Cortex of kidney (tissue), 1 donor: ENCODE data around the gene STEAP3.

Experiments
- DNase-seq: peaks from one replicate; lab custom pipeline; 2025; lab: John Stamatoyannopoulos, UW

Gene STEAP3

GRCh38 chr2:119197529-119198239, 25.9 kb upstream of the STEAP3 start:
- DNase-seq, result no peak

GRCh38 chr2:119198240-119198840, 25.3 kb upstream of the STEAP3 start:
- no peak for DNase-seq

GRCh38 chr2:119201815-119202214, 21.8 kb upstream of the STEAP3 start:
- DNase-seq, result no peak

GRCh38 chr2:119202610-119203310, 20.9 kb upstream of the STEAP3 start:
- no peak for DNase-seq

GRCh38 chr2:119204525-119204924, 19.1 kb upstream of the STEAP3 start:
- DNase-seq, result no peak

GRCh38 chr2:119205001-119205706, 18.5 kb upstream of the STEAP3 start:
- DNase-seq, result no peak

GRCh38 chr2:119206201-119206600, 17.4 kb upstream of the STEAP3 start:
- no peak for DNase-seq

- DNase-seq, result no peak
Observed at GRCh38 chr2:119207447-119207846, 16.2 kb upstream of the STEAP3 start.

- DNase-seq, result no peak
Observed at GRCh38 chr2:119208791-119209203, 14.8 kb upstream of the STEAP3 start.

GRCh38 chr2:119212139-119212800, 11.4 kb upstream of the STEAP3 start:
- no peak for DNase-seq

GRCh38 chr2:119214453-119215037, 9.1 kb upstream of the STEAP3 start:
- no peak for DNase-seq

GRCh38 chr2:119216994-119217393, 6.6 kb upstream of the STEAP3 start:
- DNase-seq, result no peak

- DNase-seq, result no peak
Observed at GRCh38 chr2:119218478-119219064, 5.1 kb upstream of the STEAP3 start.

GRCh38 chr2:119219873-119220272, 3.8 kb upstream of the STEAP3 start:
- no peak for DNase-seq

- no peak for DNase-seq
Observed at GRCh38 chr2:119220720-119221301, 2.8 kb upstream of the STEAP3 start.

- DNase-seq, result no peak
Observed at GRCh38 chr2:119221609-119222008, 2.0 kb upstream of the STEAP3 start.

- DNase-seq, result no peak
Observed at GRCh38 chr2:119222213-119222612, 1.4 kb upstream of the STEAP3 start.

GRCh38 chr2:119222863-119223520, 642 bp upstream of the STEAP3 start:
- no peak for DNase-seq

- no peak for DNase-seq
Observed at GRCh38 chr2:119224391-119225104, 914 bp downstream of the STEAP3 start.
